Keratinocyte (primary cell): ENCODE results near the gene TMEM86A. TPM values are rescaled to one million over a fixed set of nuclear protein-coding genes. Genes with fewer than 3 reads are reported as not detected.

Experiments used
- DNase-seq: peaks from one replicate; pipeline ENCODE4 v3.0.0-alpha.2; 2011; ENCODE audit warnings: low read depth, missing footprints, low spot score
- FAIRE-seq: peaks from 2 replicates; lab custom pipeline; 2011; peaks lifted over from hg19 to GRCh38; lab: Jason Lieb, UNC
- H2AFZ ChIP-seq: 2 replicates; pipeline ENCODE4 v1.6.0; 2012; ENCODE audit warnings: low read length, control low read depth, inconsistent platforms; ENCODE audit not compliant: control insufficient read depth
- H3K27ac ChIP-seq: 2 replicates; pipeline ENCODE4 v1.5.1; 2011; ENCODE audit warnings: low read length; ENCODE audit not compliant: control insufficient read depth, insufficient read depth
- H3K27me3 ChIP-seq: 3 replicates; pipeline ENCODE4 v1.6.0; 2011; ENCODE audit warnings: low read length; ENCODE audit not compliant: control insufficient read depth, insufficient read depth; ENCODE audit errors: extremely low read depth
- H3K36me3 ChIP-seq, 2 experiments: 2 replicates in 1 of 2; 3 replicates in 1 of 2; pipeline ENCODE4 v1.5.1; 2011; ENCODE audit warnings: low read length in 2 of 2, mild to moderate bottlenecking in 1 of 2; ENCODE audit not compliant: control insufficient read depth in 2 of 2, insufficient read depth in 2 of 2; ENCODE audit errors: extremely low read depth in 1 of 2
- H3K4me1 ChIP-seq: 3 replicates; pipeline ENCODE4 v1.5.1; 2011; ENCODE audit warnings: low read length; ENCODE audit not compliant: control insufficient read depth, insufficient read depth; ENCODE audit errors: extremely low read depth
- H3K4me2 ChIP-seq: 3 replicates; pipeline ENCODE4 v1.6.0; 2011; ENCODE audit warnings: low read depth, low read length; ENCODE audit not compliant: control insufficient read depth, insufficient read depth; ENCODE audit errors: extremely low read depth
- H3K4me3 ChIP-seq, 3 experiments: fragments of 200-600 bp in 1 of 3; sonication (generic) in 1 of 3; 2 replicates in 2 of 3; 3 replicates in 1 of 3; pipeline ENCODE4 v1.5.1; 2011 to 2016; ENCODE audit warnings: low read length in 3 of 3, mild to moderate bottlenecking in 3 of 3, control low read depth in 2 of 3, inconsistent platforms in 1 of 3, low read depth in 1 of 3, mixed read lengths in 1 of 3, mixed run types in 1 of 3, moderate library complexity in 1 of 3; ENCODE audit not compliant: control insufficient read depth in 2 of 3, insufficient read depth in 2 of 3; ENCODE audit errors: extremely low read depth in 1 of 3
- H3K79me2 ChIP-seq: 2 replicates; pipeline ENCODE4 v1.6.0; 2012; ENCODE audit warnings: low read length; ENCODE audit not compliant: control insufficient read depth, insufficient read depth
- H3K9ac ChIP-seq: 3 replicates; pipeline ENCODE4 v1.6.0; 2011; ENCODE audit warnings: low read length; ENCODE audit not compliant: control insufficient read depth, insufficient read depth; ENCODE audit errors: extremely low read depth
- H3K9me1 ChIP-seq: 3 replicates; pipeline ENCODE4 v1.6.0; 2011; ENCODE audit warnings: low read length; ENCODE audit not compliant: control insufficient read depth, insufficient read depth; ENCODE audit errors: extremely low read depth
- H3K9me3 ChIP-seq: 2 replicates; pipeline ENCODE4 v1.5.1; 2012; ENCODE audit warnings: low read depth, low read length; ENCODE audit not compliant: control insufficient read depth
- H4K20me1 ChIP-seq: 3 replicates; pipeline ENCODE4 v1.6.0; 2011; ENCODE audit warnings: low read length; ENCODE audit not compliant: control insufficient read depth, insufficient read depth; ENCODE audit errors: extremely low read depth
- CTCF ChIP-seq, 3 experiments: IDR thresholded peaks in 1 of 3; conservative IDR thresholded peaks in 1 of 3; optimal IDR thresholded peaks in 1 of 3; 2 replicates in 2 of 3; 3 replicates in 1 of 3; pipeline versions ENCODE3 to v1.5.1; 2011; ENCODE audit warnings: low read length in 3 of 3, mild to moderate bottlenecking in 3 of 3, moderate library complexity in 2 of 3, control low read depth in 1 of 3, inconsistent platforms in 1 of 3; ENCODE audit not compliant: insufficient read depth in 2 of 3; ENCODE audit errors: extremely low read depth in 1 of 3
- EZH2 ChIP-seq: IDR thresholded peaks from one replicate; pipeline ENCODE4 v1.6.1; 2012; ENCODE audit warnings: inconsistent platforms, mild to moderate bottlenecking, low read length, moderate library complexity
- dilution Hi-C: fragments of 300-500 bp; cut with MboI; formaldehyde crosslinking; loops from one replicate; pipeline ENCODE4 v1.7.0; 2020; ENCODE audit warnings: low sequenced_read_pairs; ENCODE audit not compliant: extremely low pct_ligation_motif_present
- polyA plus RNA-seq, 5 experiments: library from polyadenylated mRNA; depleted of rRNA in 3 of 5; stranded (reverse) in 3 of 5; stranded (forward) in 1 of 5; unstranded in 1 of 5; fragments of >200 nt; gene quantifications; 1 replicate in 1 of 5; 2 replicates in 3 of 5; 3 replicates in 1 of 5; pipeline versions ENCODE4 v1.2.1 to v1.2.3, GENCODE V29; 2011 to 2012; ENCODE audit warnings: missing spikeins in 2 of 5, low read depth in 1 of 5, low replicate concordance in 1 of 5

The TMEM86A gene
- polyA plus RNA-seq, 1 donor (not counting 4 experiments of a cell fraction or from before 2014, with no cell fraction given), result 2.5 TPM

- TF ChIP-seq EZH2, result no peak
- TF ChIP-seq CTCF (optimal IDR thresholded peaks at IDR 0.05 in 1 of 3, IDR thresholded peaks at IDR 0.05 in 1 of 3, conservative IDR thresholded peaks at IDR 0.05 in 1 of 3; ENCODE audit: extremely low read depth in 1 of 3, insufficient read depth in 2 of 3, low read length in 3 of 3), result no peak
- dilution Hi-C loops, result no loop called here
- Histone ChIP-seq H3K36me3 (no peaks in the 10 kb centered on the region), H3K27ac (peak overlapping the region; percentile 15), H3K27me3 (no peaks in the 10 kb centered on the region), H3K9me3 (no peaks in the 10 kb centered on the region), H3K4me2 (peak overlapping the region; percentile 58), H4K20me1 (no peaks in the 10 kb centered on the region), H2AFZ (peak overlapping the region; percentile 17), H3K9me1 (no peaks in the 10 kb centered on the region), H3K79me2 (no peaks in the 10 kb centered on the region), H3K9ac (no peak overlapping the region), H3K4me3 (no peak overlapping the region), H3K4me1 (peaks cover 23% of the 10 kb centered on the region)
- FAIRE-seq, result no peak
- DNase-seq, result no peak
Measured at GRCh38 chr11:18668131-18668530, 30.4 kb upstream of the TMEM86A start.

GRCh38 chr11:18669219-18669596 is 29.4 kb upstream of the TMEM86A start:
- DNase-seq (no peak), FAIRE-seq (peak; percentile 17)
- H3K36me3 ChIP-seq, result no peaks in the 10 kb centered on the region
- H3K4me2 ChIP-seq, result peak overlapping the region; percentile 58
- H2AFZ ChIP-seq, result no peak overlapping the region
- no peak overlapping the region for H3K4me3 ChIP-seq
- peak overlapping the region; percentile 31 for H3K27ac ChIP-seq
- H3K9me3 ChIP-seq, result no peaks in the 10 kb centered on the region
- H3K9ac ChIP-seq, result peak overlapping the region; percentile 30
- H3K27me3 ChIP-seq, result no peaks in the 10 kb centered on the region
- dilution Hi-C loops, result no loop called here
- no peaks in the 10 kb centered on the region for H3K79me2 ChIP-seq
- no peaks in the 10 kb centered on the region for H4K20me1 ChIP-seq
- TF ChIP-seq CTCF (optimal IDR thresholded peaks at IDR 0.05 in 1 of 3, IDR thresholded peaks at IDR 0.05 in 1 of 3, conservative IDR thresholded peaks at IDR 0.05 in 1 of 3; ENCODE audit: extremely low read depth in 1 of 3, insufficient read depth in 2 of 3, low read length in 3 of 3), result no peak
- TF ChIP-seq EZH2, result no peak
- no peaks in the 10 kb centered on the region for H3K9me1 ChIP-seq
- H3K4me1 ChIP-seq, result peaks cover 23% of the 10 kb centered on the region
